Measurements from ENCODE around the gene SUGCT. TPM values are rescaled to one million over a fixed set of nuclear protein-coding genes. Genes with fewer than 3 reads are reported as not detected.

Gene SUGCT
- polyA plus RNA-seq, 1 donor, result 18.8 TPM

DNA sequence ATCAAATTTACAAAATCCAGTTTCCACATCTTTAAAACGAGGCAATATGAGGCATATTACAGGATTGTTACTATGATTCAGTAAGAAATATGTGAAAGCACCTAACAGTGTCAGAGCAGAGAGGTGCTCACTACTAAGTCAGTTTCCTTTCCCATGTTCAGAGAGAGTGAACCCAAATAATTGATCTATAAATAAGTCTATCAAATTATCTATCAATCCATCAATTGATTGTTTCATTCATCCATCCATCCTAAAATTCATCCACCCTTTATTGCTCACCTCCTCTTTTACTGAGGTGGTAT is 340.8 kb downstream of the SUGCT start:
- no CpG with 5 or more reads among the region's 1 CpG for WGBS (ENCODE audit: insufficient coverage, low lambda C conversion rate)
- Histone ChIP-seq H3K36me3 (ENCODE audit: control insufficient read depth, insufficient read depth, low read length) (no peaks in the 10 kb centered on the region), H3K27me3 (ENCODE audit: control insufficient read depth, insufficient read depth, low read length) (no peaks in the 10 kb centered on the region), H3K9me3 (ENCODE audit: control insufficient read depth, low read depth, low read length) (no peaks in the 10 kb centered on the region), H3K4me3 (ENCODE audit: low read length) (no peak overlapping the region), H3K27ac (ENCODE audit: low read length) (no peak overlapping the region), H3K4me1 (ENCODE audit: control insufficient read depth, insufficient read depth, low read length) (no peaks in the 10 kb centered on the region)
- no peak for DNase-seq

DNA sequence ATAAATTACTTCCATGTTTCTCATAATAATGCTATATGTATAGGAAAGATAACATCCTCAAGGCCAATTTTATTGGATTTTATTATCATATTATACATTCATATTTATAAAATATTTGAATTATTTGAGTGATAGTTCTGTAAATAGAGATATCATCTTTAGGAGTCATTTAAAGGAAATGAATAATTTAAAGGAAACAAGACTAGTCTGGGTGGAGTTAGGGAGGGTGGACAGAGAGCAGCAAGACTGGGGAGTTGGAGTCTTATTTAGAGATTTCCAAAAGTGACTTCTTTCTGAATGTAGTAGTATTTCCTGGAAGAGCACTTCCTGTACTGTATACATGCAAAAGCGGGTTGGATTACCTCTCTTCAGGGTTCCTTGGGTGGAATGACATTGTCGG is 342.3 kb downstream of the SUGCT start:
- DNase-seq, result no peak
- Histone ChIP-seq H3K4me3 (ENCODE audit: low read length) (no peak overlapping the region), H3K9me3 (ENCODE audit: control insufficient read depth, low read depth, low read length) (no peaks in the 10 kb centered on the region), H3K27ac (ENCODE audit: low read length) (no peak overlapping the region), H3K27me3 (ENCODE audit: control insufficient read depth, insufficient read depth, low read length) (no peaks in the 10 kb centered on the region), H3K36me3 (ENCODE audit: control insufficient read depth, insufficient read depth, low read length) (no peaks in the 10 kb centered on the region), H3K4me1 (ENCODE audit: control insufficient read depth, insufficient read depth, low read length) (no peaks in the 10 kb centered on the region)
- 100% methylated on average over 2 of the region's 2 CpGs for WGBS (ENCODE audit: insufficient coverage, low lambda C conversion rate)

DNA sequence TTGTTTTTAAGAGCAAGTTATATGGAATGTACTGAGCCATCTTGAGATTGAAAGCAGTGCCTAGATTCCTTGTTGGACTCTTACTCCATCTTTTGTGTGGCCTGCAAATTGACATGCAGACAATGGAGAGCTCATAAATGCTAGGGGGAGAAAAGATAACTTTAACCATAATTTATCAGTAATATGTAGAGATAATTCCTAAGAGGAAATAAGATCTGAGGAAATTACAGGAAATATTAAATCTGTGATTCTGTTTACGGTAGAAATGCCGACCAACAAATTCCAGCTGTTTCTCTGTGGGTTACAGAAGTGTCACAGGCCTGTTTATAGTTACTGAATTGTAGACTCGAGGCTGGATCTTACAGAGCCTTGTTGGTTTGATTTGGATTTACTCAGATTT is 348.0 kb downstream of the SUGCT start:
- 83% methylated on average over 1 of the region's 3 CpGs for WGBS (ENCODE audit: insufficient coverage, low lambda C conversion rate)

DNA sequence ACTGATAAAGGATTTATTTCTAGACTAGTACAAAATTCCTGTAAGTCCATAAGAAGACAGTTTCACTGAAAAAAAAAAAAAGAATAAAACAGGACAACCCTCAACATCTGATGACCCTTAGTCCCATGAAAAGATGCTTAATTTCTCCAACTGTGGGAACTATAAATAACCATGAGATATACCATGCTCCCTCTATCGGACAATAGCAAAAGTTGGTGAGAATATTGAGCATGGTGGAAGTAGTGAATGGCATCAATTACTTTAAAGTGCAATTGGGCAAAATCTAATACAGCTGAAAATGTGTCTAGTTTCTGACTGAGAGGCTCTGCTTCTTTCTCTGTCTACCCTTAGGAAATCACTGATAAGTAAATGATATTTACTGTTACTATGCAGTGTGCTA is 348.8 kb downstream of the SUGCT start:
- Histone ChIP-seq H3K36me3 (ENCODE audit: control insufficient read depth, insufficient read depth, low read length) (no peaks in the 10 kb centered on the region), H3K4me1 (ENCODE audit: control insufficient read depth, insufficient read depth, low read length) (no peaks in the 10 kb centered on the region), H3K9me3 (ENCODE audit: control insufficient read depth, low read depth, low read length) (no peaks in the 10 kb centered on the region), H3K27me3 (ENCODE audit: control insufficient read depth, insufficient read depth, low read length) (no peaks in the 10 kb centered on the region), H3K4me3 (ENCODE audit: low read length) (no peak overlapping the region), H3K27ac (ENCODE audit: low read length) (no peak overlapping the region)
- no peak for DNase-seq
- WGBS (ENCODE audit: insufficient coverage, low lambda C conversion rate), result no CpG with 5 or more reads among the region's 1 CpG

More for the DNA sequence above, 348.0 kb downstream of the SUGCT start:
- Histone ChIP-seq H3K4me3 (ENCODE audit: low read length) (no peak overlapping the region), H3K9me3 (ENCODE audit: control insufficient read depth, low read depth, low read length) (no peaks in the 10 kb centered on the region), H3K4me1 (ENCODE audit: control insufficient read depth, insufficient read depth, low read length) (no peaks in the 10 kb centered on the region), H3K27ac (ENCODE audit: low read length) (no peak overlapping the region), H3K27me3 (ENCODE audit: control insufficient read depth, insufficient read depth, low read length) (no peaks in the 10 kb centered on the region), H3K36me3 (ENCODE audit: control insufficient read depth, insufficient read depth, low read length) (no peaks in the 10 kb centered on the region)
- no peak for DNase-seq

DNA sequence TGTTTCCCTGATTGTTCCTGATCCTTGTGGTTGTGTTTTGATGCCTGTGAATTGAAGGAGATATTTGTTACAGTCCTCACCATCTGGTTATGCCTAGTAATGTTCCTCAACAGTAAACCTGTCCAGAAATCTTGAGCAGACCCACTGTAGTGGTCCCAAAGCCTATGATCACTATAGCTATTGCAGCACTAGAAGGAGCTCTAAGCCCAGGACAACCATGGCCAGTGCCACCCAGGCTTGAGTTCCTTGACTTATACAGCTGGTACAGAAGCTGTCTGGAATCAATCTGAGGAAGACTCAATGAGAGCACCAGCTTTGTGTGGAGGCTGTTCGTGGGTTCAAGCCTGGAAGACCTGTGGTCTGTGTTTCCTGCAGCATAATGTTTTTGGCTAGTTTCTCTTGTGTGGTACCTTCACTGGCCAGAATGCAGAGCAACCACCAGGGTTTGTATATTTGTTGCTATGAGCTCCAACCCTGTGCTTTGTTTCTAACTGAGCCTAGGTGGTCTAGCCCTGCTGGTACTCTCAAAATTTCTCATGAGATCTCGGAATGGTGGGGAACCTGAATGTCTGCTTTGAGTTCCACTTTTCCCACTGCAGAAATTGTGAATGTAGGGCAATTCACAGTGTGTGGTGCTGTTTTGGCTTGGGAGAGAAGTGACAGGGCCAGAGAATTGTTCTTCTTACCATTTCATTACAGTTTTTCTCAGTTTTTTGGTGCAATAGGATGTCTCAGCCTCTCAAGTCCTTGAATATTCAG is 355.2 kb downstream of the SUGCT start:
- Histone ChIP-seq H3K9me3 (ENCODE audit: control insufficient read depth, low read depth, low read length) (no peaks in the 10 kb centered on the region), H3K27me3 (ENCODE audit: control insufficient read depth, insufficient read depth, low read length) (no peaks in the 10 kb centered on the region), H3K27ac (ENCODE audit: low read length) (no peak overlapping the region), H3K4me3 (ENCODE audit: low read length) (no peak overlapping the region), H3K36me3 (ENCODE audit: control insufficient read depth, insufficient read depth, low read length) (no peaks in the 10 kb centered on the region), H3K4me1 (ENCODE audit: control insufficient read depth, insufficient read depth, low read length) (no peaks in the 10 kb centered on the region)
- whole genome bisulfite sequencing (ENCODE audit: insufficient coverage, low lambda C conversion rate), result no CpG with 5 or more reads among the region's 2 CpGs
- DNase-seq, result no peak

DNA sequence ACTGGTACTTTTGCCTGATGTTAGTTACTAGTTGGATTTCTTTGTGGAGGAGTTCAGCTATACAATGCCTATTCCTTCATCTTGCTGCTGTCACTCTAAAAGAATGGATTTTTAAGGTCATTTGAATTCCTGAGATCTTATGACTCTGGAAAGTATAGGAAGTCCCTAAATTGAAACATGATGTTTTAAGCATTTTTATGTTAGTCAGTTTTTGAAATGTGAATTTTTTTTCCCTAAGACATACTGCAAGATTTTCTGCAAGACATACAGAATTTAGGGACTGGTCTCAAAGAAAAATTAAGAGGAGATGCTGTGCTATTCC is 355.8 kb downstream of the SUGCT start:
- Histone ChIP-seq H3K27me3 (ENCODE audit: control insufficient read depth, insufficient read depth, low read length) (no peaks in the 10 kb centered on the region), H3K36me3 (ENCODE audit: control insufficient read depth, insufficient read depth, low read length) (no peaks in the 10 kb centered on the region), H3K4me1 (ENCODE audit: control insufficient read depth, insufficient read depth, low read length) (no peaks in the 10 kb centered on the region), H3K27ac (ENCODE audit: low read length) (no peak overlapping the region), H3K9me3 (ENCODE audit: control insufficient read depth, low read depth, low read length) (no peaks in the 10 kb centered on the region), H3K4me3 (ENCODE audit: low read length) (no peak overlapping the region)
- DNase-seq, result no peak

DNA sequence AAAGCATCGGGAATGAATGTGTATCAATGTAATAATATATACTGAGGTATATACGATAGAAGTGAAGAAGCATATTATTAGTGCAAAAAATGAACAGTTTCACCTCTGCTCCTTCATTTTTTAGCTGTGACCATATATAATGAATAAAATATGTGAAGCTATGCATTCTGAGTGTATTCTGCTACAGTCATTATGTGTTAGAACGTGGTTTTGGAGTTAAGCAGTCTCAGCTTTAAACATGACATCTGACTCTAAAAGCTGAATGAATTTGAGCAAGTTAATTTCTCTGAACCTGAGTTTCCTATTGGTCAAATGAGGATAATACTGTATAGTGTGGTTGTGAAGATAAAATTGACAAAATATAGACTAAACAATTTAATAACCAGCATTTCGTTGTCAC is 358.1 kb downstream of the SUGCT start:
- Histone ChIP-seq H3K9me3 (ENCODE audit: control insufficient read depth, low read depth, low read length) (no peaks in the 10 kb centered on the region), H3K36me3 (ENCODE audit: control insufficient read depth, insufficient read depth, low read length) (no peaks in the 10 kb centered on the region), H3K4me3 (ENCODE audit: low read length) (no peak overlapping the region), H3K27ac (ENCODE audit: low read length) (no peak overlapping the region), H3K4me1 (ENCODE audit: control insufficient read depth, insufficient read depth, low read length) (no peaks in the 10 kb centered on the region), H3K27me3 (ENCODE audit: control insufficient read depth, insufficient read depth, low read length) (no peaks in the 10 kb centered on the region)
- DNase-seq, result no peak
- 95% methylated on average over 3 of the region's 4 CpGs for WGBS (ENCODE audit: insufficient coverage, low lambda C conversion rate)

DNA sequence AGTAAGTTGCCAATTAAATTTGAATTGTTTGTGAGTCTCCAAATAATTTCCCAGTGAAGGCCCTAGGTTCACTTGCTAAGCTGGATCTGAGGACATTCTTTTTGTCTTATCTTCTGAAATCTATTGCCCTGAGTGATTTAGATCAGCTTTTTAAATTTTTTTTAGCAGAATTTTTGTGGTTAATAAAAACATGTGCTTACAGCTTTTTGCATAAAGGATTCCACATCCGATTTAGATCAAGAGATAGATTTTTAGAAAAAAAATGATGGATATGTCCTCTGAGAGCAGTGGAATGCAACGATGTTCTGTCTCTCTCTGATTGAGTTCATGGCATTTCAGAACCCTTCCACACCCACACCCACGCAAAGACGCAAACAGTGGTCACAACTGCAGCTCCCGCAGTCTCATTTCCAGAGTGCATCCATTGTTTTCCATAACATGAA is 358.8 kb downstream of the SUGCT start:
- Histone ChIP-seq H3K27ac (ENCODE audit: low read length) (no peak overlapping the region), H3K9me3 (ENCODE audit: control insufficient read depth, low read depth, low read length) (no peaks in the 10 kb centered on the region), H3K4me3 (ENCODE audit: low read length) (no peak overlapping the region), H3K27me3 (ENCODE audit: control insufficient read depth, insufficient read depth, low read length) (no peaks in the 10 kb centered on the region), H3K4me1 (ENCODE audit: control insufficient read depth, insufficient read depth, low read length) (no peaks in the 10 kb centered on the region), H3K36me3 (ENCODE audit: control insufficient read depth, insufficient read depth, low read length) (no peaks in the 10 kb centered on the region)
- WGBS (ENCODE audit: insufficient coverage, low lambda C conversion rate), result no CpG with 5 or more reads among the region's 5 CpGs
- no peak for DNase-seq

DNA sequence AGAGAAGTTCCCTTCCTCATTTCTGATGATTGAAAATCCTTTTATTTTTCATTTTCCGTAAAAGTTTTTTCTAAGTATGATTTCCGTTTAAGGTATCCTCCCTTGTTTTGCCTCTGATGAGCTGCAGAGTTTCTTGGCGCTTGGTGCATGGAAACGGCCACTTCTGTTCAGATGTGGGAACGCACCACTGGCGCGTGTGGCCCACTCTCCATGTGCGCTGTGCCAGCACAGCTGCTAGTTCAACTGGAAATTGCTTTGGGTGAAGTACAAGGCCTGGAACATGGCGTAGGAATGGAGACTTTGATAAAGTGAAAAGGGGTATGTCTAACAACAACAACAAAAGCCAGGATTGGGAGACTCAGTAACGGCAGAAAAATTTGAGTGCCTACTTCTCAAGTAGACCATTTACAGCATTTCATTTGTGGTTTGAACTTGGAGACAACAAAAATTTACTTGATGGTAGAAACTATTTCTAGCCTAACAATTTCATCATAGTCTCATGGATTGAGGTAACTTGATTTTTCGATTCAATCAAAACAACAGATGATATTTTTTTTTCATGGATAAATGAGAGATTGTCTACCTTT is 364.2 kb downstream of the SUGCT start:
- WGBS (ENCODE audit: insufficient coverage, low lambda C conversion rate), result 92% methylated on average over 2 of the region's 11 CpGs
- Histone ChIP-seq H3K4me3 (ENCODE audit: low read length) (no peak overlapping the region), H3K9me3 (ENCODE audit: control insufficient read depth, low read depth, low read length) (no peaks in the 10 kb centered on the region), H3K27ac (ENCODE audit: low read length) (no peak overlapping the region), H3K4me1 (ENCODE audit: control insufficient read depth, insufficient read depth, low read length) (no peaks in the 10 kb centered on the region), H3K27me3 (ENCODE audit: control insufficient read depth, insufficient read depth, low read length) (no peaks in the 10 kb centered on the region), H3K36me3 (ENCODE audit: control insufficient read depth, insufficient read depth, low read length) (no peaks in the 10 kb centered on the region)
- DNase-seq, result no peak

DNA sequence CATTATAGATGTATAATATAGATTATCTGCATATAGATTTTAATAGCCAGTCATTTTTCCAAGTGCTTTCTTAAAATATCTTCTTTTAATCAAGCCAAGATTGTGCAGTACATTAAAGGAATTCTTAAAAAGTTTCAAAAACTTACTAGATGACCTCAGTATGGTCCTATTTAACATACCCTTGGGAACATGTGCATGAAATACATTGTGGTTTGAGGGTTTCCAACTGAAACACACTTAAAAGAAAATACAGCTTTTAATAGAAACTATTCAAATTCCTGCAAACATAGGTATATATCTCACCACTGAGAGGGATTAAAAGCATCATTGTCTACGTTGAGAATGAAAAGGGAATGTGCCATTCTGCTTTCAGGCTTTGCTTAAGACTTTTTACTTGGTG is 364.9 kb downstream of the SUGCT start:
- Histone ChIP-seq H3K36me3 (ENCODE audit: control insufficient read depth, insufficient read depth, low read length) (no peaks in the 10 kb centered on the region), H3K4me3 (ENCODE audit: low read length) (no peak overlapping the region), H3K27ac (ENCODE audit: low read length) (no peak overlapping the region), H3K27me3 (ENCODE audit: control insufficient read depth, insufficient read depth, low read length) (no peaks in the 10 kb centered on the region), H3K9me3 (ENCODE audit: control insufficient read depth, low read depth, low read length) (no peaks in the 10 kb centered on the region), H3K4me1 (ENCODE audit: control insufficient read depth, insufficient read depth, low read length) (no peaks in the 10 kb centered on the region)
- DNase-seq, result no peak
- no CpG with 5 or more reads among the region's 1 CpG for WGBS (ENCODE audit: insufficient coverage, low lambda C conversion rate)

DNA sequence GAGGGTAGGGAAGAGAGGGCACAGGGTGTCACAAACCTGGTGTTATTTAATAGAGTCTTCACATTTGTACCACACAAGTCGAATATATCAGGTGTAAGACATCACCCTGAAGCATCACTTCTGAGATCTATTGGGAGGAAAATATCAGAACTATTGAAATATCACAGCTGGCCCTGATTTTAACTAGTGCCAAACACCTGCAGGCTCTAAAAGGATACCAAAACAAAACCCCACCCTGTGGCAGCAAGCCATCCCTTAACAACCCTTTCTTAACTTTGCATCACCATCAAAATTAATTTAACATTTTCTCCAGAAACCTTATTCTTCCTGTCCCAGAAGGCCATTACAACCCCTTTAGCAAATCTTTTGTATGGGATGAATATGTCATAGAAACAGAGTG is 365.4 kb downstream of the SUGCT start:
- no peak overlapping the region for H3K27ac ChIP-seq (ENCODE audit: low read length)
- no peaks in the 10 kb centered on the region for H3K9me3 ChIP-seq (ENCODE audit: control insufficient read depth, low read depth, low read length)
- no peaks in the 10 kb centered on the region for H3K36me3 ChIP-seq (ENCODE audit: control insufficient read depth, insufficient read depth, low read length)
- no peaks in the 10 kb centered on the region for H3K27me3 ChIP-seq (ENCODE audit: control insufficient read depth, insufficient read depth, low read length)
- H3K4me1 ChIP-seq (ENCODE audit: control insufficient read depth, insufficient read depth, low read length), result no peaks in the 10 kb centered on the region
- DNase-seq, result no peak
- no CpG with 5 or more reads among the region's 1 CpG for WGBS (ENCODE audit: insufficient coverage, low lambda C conversion rate)
- no peak overlapping the region for H3K4me3 ChIP-seq (ENCODE audit: low read length)
